Stomach smooth muscle (tissue), 2 donors: ENCODE data around the gene CDCP1.

Experiments used
- H3K27ac ChIP-seq: one replicate; pipeline ENCODE4 v1.7.0; 2013; ENCODE audit warnings: mild to moderate bottlenecking, low read length, inconsistent platforms
- H3K27me3 ChIP-seq, 2 donors: one replicate each; pipeline ENCODE4 v1.7.0; 2013; ENCODE audit warnings: low read length in 2 of 2; ENCODE audit not compliant: insufficient read depth in 2 of 2, control insufficient read depth in 1 of 2
- H3K36me3 ChIP-seq, 2 donors: one replicate each; pipeline ENCODE4 v1.7.0; 2013; ENCODE audit warnings: low read length in 2 of 2; ENCODE audit not compliant: control insufficient read depth in 2 of 2, insufficient read depth in 2 of 2
- H3K4me1 ChIP-seq: one replicate; pipeline ENCODE4 v1.7.0; 2013; ENCODE audit warnings: low read length; ENCODE audit not compliant: control insufficient read depth, insufficient read depth
- H3K4me3 ChIP-seq, 2 donors: one replicate each; pipeline ENCODE4 v1.7.0; 2013; ENCODE audit warnings: low read length in 2 of 2
- H3K9ac ChIP-seq, 2 donors: one replicate each; pipeline ENCODE4 v1.7.0; 2013; ENCODE audit warnings: low read length in 2 of 2, mild to moderate bottlenecking in 1 of 2
- H3K9me3 ChIP-seq, 2 donors: one replicate each; pipeline ENCODE4 v1.7.0; 2013; ENCODE audit warnings: low read length in 2 of 2; ENCODE audit not compliant: control insufficient read depth in 2 of 2
- donor health status: healthy.
- donor health status: Pancreatic carcinoma.

Gene CDCP1

DNA sequence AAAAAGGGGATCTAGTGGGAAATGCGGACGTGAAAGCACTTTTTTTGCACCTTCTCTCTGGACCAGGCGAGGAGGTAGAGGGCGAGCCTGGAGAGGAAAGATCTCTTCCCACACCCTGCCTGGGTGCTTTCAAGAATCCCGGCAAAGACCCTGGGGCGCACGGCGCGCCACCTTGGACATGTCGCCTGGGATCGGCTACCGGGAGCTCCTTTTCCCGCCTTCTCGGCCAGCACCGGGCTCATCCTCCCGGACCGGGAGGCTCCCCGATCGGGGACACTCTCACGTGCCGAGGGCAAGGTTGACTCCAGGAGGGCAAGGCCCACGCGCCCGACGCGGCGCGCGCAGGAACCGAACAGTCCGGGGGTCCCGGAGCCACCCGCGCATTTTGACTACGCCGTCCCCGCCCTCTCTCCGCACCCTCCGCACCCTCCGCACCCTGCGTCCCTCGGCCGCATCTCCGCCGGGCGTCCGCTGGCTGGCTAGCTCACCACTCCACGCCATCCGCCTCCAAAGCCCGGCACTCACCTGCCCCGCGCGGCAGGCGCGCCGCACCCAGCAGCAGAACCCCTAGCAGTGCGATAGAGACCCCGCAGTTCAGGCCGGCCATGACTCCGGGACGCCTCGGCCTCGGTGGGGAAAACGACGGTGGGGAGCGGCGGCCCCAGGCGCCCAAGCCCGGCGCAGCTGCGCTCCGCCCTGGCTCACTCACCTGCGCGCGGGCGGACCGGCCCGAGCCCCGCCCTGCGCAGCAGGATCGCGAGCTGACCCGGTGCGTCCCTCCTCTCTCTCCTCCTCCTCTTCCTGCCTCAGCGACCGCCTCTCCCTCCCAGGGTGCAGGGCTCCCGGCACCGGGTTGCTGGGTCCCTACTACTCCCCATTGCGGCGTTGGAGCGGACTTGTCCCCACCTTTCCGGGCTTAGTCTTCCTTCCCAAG lies at the start of gene CDCP1:
CDCP1 (minus strand) TSS at position 698 of the 934 bp plus-strand sequence; CDS start at position 607, 91 bp downstream.
- Histone ChIP-seq H3K36me3 (no peaks in the 10 kb centered on the region), H3K4me3 (peak within 1 kb of the TSS; percentile 68 to 69), H3K9ac (peak within 1 kb of the TSS in 1 of 2 donors; percentile 55), H3K27ac (no peak within 1 kb of the TSS), H3K9me3 (peaks cover 0 to 3% of the 10 kb centered on the region in 2 donors), H3K27me3 (peaks cover 12 to 13% of the 10 kb centered on the region in 2 donors), H3K4me1 (peaks cover 12% of the 10 kb centered on the region)

DNA sequence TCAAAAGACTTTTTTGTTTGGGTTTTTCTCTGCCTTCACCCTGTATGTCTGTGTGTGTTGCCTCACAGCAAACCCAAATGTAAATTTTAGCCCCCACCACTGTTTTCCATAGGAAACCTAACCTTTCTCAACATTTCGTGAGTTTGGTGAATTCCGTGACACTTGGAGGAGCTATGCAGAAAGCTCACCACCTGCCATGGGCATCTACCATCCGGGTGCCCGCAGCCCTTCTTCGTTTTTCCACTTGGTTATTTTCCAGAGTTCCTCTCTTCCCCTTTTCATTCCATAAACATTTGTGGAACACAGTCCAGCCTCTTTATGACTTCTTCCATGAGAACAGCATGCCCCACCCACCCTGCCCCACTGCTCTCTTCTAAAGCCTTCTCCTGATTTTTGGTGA lies 48.6 kb upstream of the CDCP1 start:
- Histone ChIP-seq H3K9ac (no peak overlapping the region), H3K36me3 (no peaks in the 10 kb centered on the region), H3K4me3 (no peak overlapping the region), H3K4me1 (peaks cover 3% of the 10 kb centered on the region), H3K27ac (no peak overlapping the region), H3K27me3 (peaks cover 0 to 2% of the 10 kb centered on the region in 2 donors), H3K9me3 (no peaks in the 10 kb centered on the region)

DNA sequence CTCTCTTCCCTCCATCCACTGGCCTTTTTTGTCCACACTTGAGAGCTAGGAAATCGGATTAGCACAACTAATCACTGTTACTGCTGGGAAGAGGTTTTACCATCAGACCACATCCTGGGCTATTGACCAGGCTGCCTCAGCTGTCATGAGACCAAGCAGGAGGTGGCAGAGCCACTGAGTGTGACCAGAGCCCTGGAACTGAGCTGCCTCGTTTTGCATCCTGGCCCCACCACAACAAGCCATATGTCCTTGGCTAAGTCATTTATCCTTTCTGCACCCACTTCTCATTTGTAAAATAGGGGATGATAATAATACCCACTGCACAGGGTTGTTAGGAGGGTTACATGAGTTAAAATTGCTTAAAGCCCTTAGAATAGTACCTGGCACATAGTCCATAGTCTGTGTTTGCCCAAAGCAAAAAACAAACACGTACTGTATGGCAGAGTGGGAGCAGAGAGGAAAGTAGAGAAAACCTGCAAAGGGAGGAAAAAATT lies 45.8 kb upstream of the CDCP1 start:
- Histone ChIP-seq H3K27ac (no peak overlapping the region), H3K27me3 (peaks cover 0 to 2% of the 10 kb centered on the region in 2 donors), H3K9ac (no peak overlapping the region), H3K4me3 (no peak overlapping the region), H3K4me1 (peaks cover 9% of the 10 kb centered on the region), H3K9me3 (no peaks in the 10 kb centered on the region), H3K36me3 (no peaks in the 10 kb centered on the region)

DNA sequence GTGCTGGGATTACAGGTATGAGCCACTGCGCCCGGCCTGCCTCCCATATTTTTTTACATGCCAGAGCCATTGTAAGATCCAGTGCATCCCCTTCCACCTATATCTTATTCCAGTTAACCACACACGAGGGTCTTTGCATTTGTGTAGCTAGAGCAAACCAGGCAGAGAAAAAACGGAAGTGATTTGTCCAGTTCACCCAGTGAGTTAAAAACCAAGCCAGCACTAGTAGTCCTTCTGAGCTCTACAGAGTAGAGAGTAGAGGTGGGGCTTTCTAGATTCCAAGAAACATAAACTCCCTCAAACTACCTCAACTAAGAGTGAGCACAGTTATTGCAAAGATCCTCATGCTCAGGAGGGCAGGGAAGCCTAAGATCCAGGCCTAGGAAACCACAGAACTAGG lies 45.2 kb upstream of the CDCP1 start:
- peaks cover 0 to 2% of the 10 kb centered on the region in 2 donors for H3K27me3 ChIP-seq
- no peak overlapping the region for H3K27ac ChIP-seq
- no peak overlapping the region for H3K4me3 ChIP-seq
- peaks cover 9% of the 10 kb centered on the region for H3K4me1 ChIP-seq
- H3K9ac ChIP-seq: no peak overlapping the region
- no peaks in the 10 kb centered on the region for H3K36me3 ChIP-seq
- H3K9me3 ChIP-seq: no peaks in the 10 kb centered on the region

- Histone ChIP-seq H3K36me3 (no peaks in the 10 kb centered on the region), H3K9me3 (no peaks in the 10 kb centered on the region), H3K27me3 (peaks cover 0 to 2% of the 10 kb centered on the region in 2 donors), H3K4me1 (peaks cover 9% of the 10 kb centered on the region), H3K9ac (no peak overlapping the region), H3K27ac (peak overlapping the region; percentile 49), H3K4me3 (no peak overlapping the region)
Measured at GRCh38 chr3:45188719-45189659, 42.8 kb upstream of the CDCP1 start.

DNA sequence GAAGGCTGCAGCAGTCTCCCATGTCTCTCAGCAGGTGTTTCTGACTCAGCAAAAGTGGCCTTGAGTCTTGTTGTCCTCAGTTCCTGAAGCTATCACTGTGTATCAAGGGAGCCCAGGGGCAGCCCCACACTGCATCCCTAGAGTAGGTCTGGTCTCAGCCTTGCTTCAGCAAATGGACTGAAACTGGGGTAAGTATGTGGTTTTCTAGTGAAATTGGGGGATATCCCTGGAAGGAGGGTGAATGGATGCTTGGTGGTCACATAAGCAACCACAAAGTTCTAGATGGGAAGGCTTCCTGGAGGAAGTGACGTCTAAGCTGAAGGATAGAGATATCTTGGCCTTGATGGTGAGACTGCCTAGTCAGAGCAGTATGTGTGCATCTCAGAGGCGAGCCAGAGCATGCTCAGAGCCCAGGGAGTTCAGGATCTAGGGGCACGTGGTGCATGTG lies 41.5 kb upstream of the CDCP1 start:
- Histone ChIP-seq H3K9me3 (no peaks in the 10 kb centered on the region), H3K9ac (no peak overlapping the region), H3K36me3 (no peaks in the 10 kb centered on the region), H3K27me3 (no peaks in the 10 kb centered on the region), H3K27ac (no peak overlapping the region), H3K4me3 (no peak overlapping the region), H3K4me1 (peaks cover 17% of the 10 kb centered on the region)

GRCh38 chr3:45186871-45187270 lies 40.7 kb upstream of the CDCP1 start:
- Histone ChIP-seq H3K36me3 (no peaks in the 10 kb centered on the region), H3K4me1 (peaks cover 18% of the 10 kb centered on the region), H3K9ac (no peak overlapping the region), H3K9me3 (no peaks in the 10 kb centered on the region), H3K27me3 (no peaks in the 10 kb centered on the region), H3K27ac (no peak overlapping the region), H3K4me3 (no peak overlapping the region)

DNA sequence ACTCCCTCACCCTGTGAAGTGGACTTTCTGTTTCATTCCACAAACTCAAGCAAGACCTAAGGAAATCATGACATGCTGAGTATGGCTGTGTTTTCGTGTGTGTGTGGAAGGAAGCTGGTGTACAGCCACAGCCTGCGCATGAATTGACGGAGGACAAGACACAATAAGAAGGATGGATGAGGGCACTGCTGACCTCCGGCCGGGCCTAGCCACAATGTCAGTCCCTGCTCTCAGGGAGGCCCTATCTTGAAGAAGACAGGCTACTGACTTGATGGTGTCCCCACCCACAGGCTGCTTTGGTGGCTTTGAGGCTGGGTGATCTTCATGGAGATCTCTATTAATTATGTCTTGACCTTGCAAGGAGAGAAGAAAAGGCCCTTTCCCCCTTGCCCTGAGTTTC lies 39.3 kb upstream of the CDCP1 start:
- no peaks in the 10 kb centered on the region for H3K36me3 ChIP-seq
- no peak overlapping the region for H3K27ac ChIP-seq
- no peaks in the 10 kb centered on the region for H3K27me3 ChIP-seq
- peaks cover 26% of the 10 kb centered on the region for H3K4me1 ChIP-seq
- no peak overlapping the region for H3K4me3 ChIP-seq
- no peak overlapping the region for H3K9ac ChIP-seq
- no peaks in the 10 kb centered on the region for H3K9me3 ChIP-seq

- Histone ChIP-seq H3K36me3 (no peaks in the 10 kb centered on the region), H3K4me3 (no peak overlapping the region), H3K27ac (no peak overlapping the region), H3K4me1 (peaks cover 26% of the 10 kb centered on the region), H3K9ac (no peak overlapping the region), H3K27me3 (no peaks in the 10 kb centered on the region), H3K9me3 (no peaks in the 10 kb centered on the region)
Measured at GRCh38 chr3:45185052-45185451, 38.9 kb upstream of the CDCP1 start.

- Histone ChIP-seq H3K9me3 (no peaks in the 10 kb centered on the region), H3K4me1 (peaks cover 21% of the 10 kb centered on the region), H3K36me3 (no peaks in the 10 kb centered on the region), H3K4me3 (no peak overlapping the region), H3K27ac (no peak overlapping the region), H3K9ac (no peak overlapping the region), H3K27me3 (no peaks in the 10 kb centered on the region)
Measured at GRCh38 chr3:45183872-45184262, 37.7 kb upstream of the CDCP1 start.
